ENCODE data around the gene MCM8.

Gene MCM8

DNA sequence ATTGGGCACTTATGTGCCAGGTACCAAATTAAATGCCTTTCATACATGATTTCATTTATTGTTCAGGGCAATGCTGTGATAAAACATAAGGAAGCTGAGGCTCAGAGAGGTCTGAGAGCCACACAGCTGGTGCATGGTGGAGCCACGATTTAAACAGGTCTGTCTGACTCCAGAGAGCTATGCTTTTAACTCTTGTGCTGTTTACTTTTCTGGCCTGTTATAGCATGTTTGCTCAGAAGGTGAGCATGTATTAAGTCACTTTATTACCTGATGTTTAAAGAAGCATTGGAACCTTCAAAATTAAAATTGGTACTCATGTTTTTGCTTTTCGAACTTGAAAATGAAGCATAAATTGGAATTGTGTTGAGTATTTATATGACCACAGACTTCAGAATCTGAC lies 26.8 kb downstream of the MCM8 start:
- H3K27ac ChIP-seq: no peak overlapping the region
- DNase-seq (ENCODE audit: low spot score): no peak
- no peak for TF ChIP-seq CTCF (IDR thresholded peaks at IDR 0.05)
- H3K4me3 ChIP-seq: no peak overlapping the region

- Histone ChIP-seq H3K4me3 (no peak overlapping the region), H3K27ac (no peak overlapping the region)
- TF ChIP-seq CTCF (IDR thresholded peaks at IDR 0.05): no peak
- DNase-seq (ENCODE audit: low spot score): no peak
Observed at GRCh38 chr20:5977975-5978374, 27.5 kb downstream of the MCM8 start.

DNA sequence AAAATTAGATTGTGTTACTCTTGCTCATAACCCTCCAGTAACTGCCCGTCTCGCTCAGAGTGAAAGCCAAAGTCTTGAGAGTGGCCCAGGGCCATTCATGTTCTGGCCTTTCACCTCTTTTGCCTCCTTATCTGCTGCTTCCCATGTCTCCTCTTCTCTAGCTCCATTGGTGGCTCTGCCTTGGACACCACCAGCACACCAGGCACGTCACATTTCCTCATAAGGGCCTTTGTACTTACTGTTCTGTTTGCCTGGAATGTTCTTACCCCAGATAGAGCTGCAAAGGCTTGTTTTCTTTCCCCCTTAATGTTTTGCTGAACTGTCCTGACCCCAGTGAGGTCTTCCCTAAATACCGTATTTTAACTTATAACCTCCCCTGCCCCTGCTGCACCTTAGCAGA lies 29.3 kb downstream of the MCM8 start:
- H3K4me3 ChIP-seq: no peak overlapping the region
- no peak for TF ChIP-seq CTCF (IDR thresholded peaks at IDR 0.05)
- no peak for DNase-seq (ENCODE audit: low spot score)
- H3K27ac ChIP-seq: no peak overlapping the region

DNA sequence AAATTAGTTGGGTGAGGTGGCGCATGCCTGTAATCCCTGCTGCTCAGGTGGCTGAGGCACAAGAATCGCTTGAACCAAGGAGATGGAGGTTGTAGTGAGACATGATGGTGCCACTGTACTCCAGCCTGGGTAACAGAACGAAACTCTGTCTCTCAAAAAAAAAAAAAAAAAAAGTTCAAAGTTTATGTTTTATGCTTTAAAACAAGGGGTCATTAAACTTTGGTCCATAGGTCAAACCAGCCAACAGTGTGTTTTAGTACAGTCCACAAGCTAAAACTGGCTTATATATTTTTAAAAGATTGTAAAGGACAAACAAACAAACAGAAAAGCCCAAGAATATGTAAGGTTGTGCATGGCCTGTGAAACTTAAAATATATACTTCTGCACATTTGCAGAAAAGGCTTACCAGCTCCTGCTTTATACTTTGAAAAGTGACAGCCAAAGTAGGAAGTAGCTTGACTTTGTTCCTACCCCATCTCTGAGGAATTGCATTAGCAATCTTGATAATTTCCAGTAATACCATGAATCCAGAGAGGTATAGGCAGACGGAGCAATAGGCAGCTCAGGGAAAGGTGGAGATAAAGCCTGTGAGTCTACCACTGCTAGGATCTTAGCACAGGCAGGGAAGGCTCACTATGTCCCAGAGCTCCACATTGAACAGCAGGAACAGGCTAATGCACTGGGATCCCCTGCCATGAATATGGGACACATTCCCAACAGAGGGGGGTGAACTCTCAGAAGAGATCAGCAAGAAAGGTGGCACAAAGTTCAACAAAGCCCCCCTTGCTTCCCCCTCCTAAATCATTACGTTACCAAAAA lies 30.5 kb downstream of the MCM8 start:
- no peak overlapping the region for H3K27ac ChIP-seq
- no peak for DNase-seq (ENCODE audit: low spot score)
- H3K4me3 ChIP-seq: no peak overlapping the region
- TF ChIP-seq CTCF (IDR thresholded peaks at IDR 0.05): no peak

DNA sequence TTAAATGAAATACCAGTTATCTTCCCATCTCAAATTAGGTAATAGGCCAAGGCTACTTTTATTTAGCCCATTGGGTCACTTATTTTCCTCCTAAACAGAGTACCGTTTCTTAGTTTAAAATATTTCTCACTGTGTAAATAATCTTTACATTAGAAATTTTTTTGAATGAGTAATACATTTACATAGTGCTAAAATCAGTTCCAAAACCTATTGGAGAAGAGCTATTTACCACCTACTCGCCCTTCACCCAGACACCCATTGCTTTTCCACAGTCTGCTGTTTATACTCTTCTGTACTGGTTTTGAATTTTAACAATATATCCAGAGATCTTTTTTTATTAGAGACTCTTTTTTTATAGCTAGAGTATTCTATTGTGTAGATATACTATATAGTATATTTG lies 36.9 kb downstream of the MCM8 start:
- no peak for DNase-seq (ENCODE audit: low spot score)
- TF ChIP-seq CTCF (IDR thresholded peaks at IDR 0.05): no peak
- Histone ChIP-seq H3K27ac (no peak overlapping the region), H3K4me3 (no peak overlapping the region)

DNA sequence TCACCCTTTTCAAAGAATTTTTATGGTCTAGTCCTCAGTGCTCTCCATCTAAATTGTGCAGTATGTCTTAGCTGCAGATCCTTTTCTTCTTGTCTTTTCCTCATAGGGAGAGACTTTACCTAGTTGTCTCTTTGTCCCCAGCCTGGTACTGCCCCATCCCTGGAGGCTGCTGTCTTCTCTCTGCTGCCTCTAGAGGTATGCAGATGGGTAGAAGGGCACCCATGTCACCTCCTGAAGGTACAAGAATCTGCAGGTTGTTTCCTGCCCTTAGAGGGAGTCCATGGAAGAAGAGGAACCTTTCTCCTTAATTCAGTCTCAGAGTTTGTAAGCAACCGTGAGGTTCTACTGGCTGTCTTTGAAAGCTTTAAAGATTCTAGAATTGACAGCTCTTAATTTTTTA lies 39.1 kb downstream of the MCM8 start:
- Histone ChIP-seq H3K27ac (no peak overlapping the region), H3K4me3 (no peak overlapping the region)
- no peak for DNase-seq (ENCODE audit: low spot score)
- no peak for TF ChIP-seq CTCF (IDR thresholded peaks at IDR 0.05)

DNA sequence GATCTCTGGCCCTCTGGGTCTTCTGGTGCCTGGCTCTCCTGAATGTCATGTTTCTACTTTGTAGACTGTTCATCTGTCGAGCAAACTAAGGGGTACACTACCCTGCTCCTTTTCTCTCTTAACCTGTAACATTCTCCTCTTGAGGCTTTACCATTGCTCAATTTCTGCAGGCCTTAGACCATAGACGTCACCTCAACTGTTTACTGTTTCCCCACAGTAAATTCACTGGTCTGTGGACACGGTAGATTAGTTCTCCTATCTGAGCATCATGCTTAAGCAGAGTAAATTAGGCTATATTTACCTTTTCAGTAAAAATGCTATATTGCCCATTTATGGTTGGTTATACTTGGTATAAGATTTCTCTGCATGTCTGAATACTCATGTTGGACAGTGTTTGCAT lies 40.5 kb downstream of the MCM8 start:
- TF ChIP-seq CTCF (IDR thresholded peaks at IDR 0.05): no peak
- Histone ChIP-seq H3K27ac (no peak overlapping the region), H3K4me3 (no peak overlapping the region)
- no peak for DNase-seq (ENCODE audit: low spot score)

Measured in coronary artery (tissue), 2 donors.